AG09309 (cell line): Measurements from ENCODE around the gene KLHL36.

ENCODE experiments used
- DNase-seq: peaks from one replicate; pipeline ENCODE4 v3.0.0-alpha.2; 2010; ENCODE audit warnings: low read depth
- H3K4me3 ChIP-seq: 2 replicates; pipeline ENCODE4 v1.5.1; 2011; ENCODE audit warnings: mild to moderate bottlenecking, low read depth, low read length, moderate library complexity; ENCODE audit not compliant: control insufficient read depth
- CTCF ChIP-seq: IDR thresholded peaks from 2 replicates; pipeline ENCODE4 v1.5.1; 2011; ENCODE audit warnings: mild to moderate bottlenecking, low read depth, low read length, inconsistent platforms; ENCODE audit not compliant: insufficient read depth, control insufficient read depth; ENCODE audit errors: missing control alignments

Gene KLHL36

GRCh38 chr16:84609563-84610177 lies 38.6 kb upstream of the KLHL36 start:
- DNase-seq = no peak
- no peak overlapping the region for H3K4me3 ChIP-seq
- TF ChIP-seq CTCF = no peak

- TF ChIP-seq CTCF = no peak
- no peak overlapping the region for H3K4me3 ChIP-seq
- no peak for DNase-seq
Observed at GRCh38 chr16:84610376-84610775, 37.9 kb upstream of the KLHL36 start.

- no peak for TF ChIP-seq CTCF
- no peak overlapping the region for H3K4me3 ChIP-seq
- DNase-seq = no peak
Observed at GRCh38 chr16:84611041-84611440, 37.3 kb upstream of the KLHL36 start.

GRCh38 chr16:84612686-84613085 lies 35.6 kb upstream of the KLHL36 start:
- TF ChIP-seq CTCF = no peak

GRCh38 chr16:84613408-84614072 lies 34.8 kb upstream of the KLHL36 start:
- no peak overlapping the region for H3K4me3 ChIP-seq
- no peak for DNase-seq
- TF ChIP-seq CTCF = no peak

More at GRCh38 chr16:84612686-84613085, 35.6 kb upstream of the KLHL36 start:
- DNase-seq = no peak
- H3K4me3 ChIP-seq = no peak overlapping the region

GRCh38 chr16:84614073-84614459 lies 34.2 kb upstream of the KLHL36 start:
- DNase-seq = no peak
- no peak overlapping the region for H3K4me3 ChIP-seq
- no peak for TF ChIP-seq CTCF
